Stimulated activated CD8-positive, alpha-beta memory T cell treated with anti-CD3 and anti-CD28 coated beads, Interleukin-4, amount 100 ng/mL, for 24 hours (primary cell): ENCODE data around the gene RASSF4.

Experiments
- DNase-seq: peaks from one replicate; pipeline ENCODE4 v3.0.0-alpha.2; 2020; ENCODE audit warnings: low read depth

The RASSF4 gene

GRCh38 chr10:44959247-44960087 is at the start of gene RASSF4:
Gene RASSF4, plus strand, starts transcription at chr10:44959802. Its CDS starts 10,401 bp downstream, at chr10:44970203.
- DNase-seq, result peak; percentile 90

GRCh38 chr10:44909910-44910309 is 49.7 kb upstream of the RASSF4 start:
- no peak for DNase-seq

- no peak for DNase-seq
Observed at GRCh38 chr10:44910602-44911001, 49.0 kb upstream of the RASSF4 start.

DNA sequence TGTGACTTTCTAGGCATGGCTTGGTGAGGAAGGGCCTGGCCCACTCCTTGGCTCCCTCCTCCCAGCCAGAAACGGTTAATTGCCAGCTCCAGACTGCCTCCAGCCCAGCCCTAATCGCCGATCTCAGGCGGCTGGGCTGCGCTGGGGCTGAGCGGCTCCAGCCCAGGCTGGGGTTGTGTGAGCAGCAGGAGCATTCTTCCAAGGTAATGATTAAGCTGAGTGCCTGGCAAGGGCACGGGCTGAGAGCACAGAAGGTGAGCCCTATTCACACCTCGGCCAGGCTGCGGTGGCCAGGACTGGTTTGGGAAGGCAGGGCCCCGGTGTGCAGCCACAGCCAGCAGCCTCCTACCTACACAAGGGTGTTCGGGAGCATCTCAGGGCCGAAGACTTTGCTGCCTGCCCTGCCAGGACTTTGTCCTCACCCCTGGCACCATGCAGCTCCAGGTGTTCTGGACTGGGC is 48.5 kb upstream of the RASSF4 start, which contains the start of gene TMEM72:
Gene TMEM72, plus strand, starts transcription at position 257 of the 460 bp plus-strand sequence. Its CDS starts 176 bp downstream, at position 433.
- no peak for DNase-seq

GRCh38 chr10:44911951-44912350 is 47.7 kb upstream of the RASSF4 start:
- no peak for DNase-seq

DNA sequence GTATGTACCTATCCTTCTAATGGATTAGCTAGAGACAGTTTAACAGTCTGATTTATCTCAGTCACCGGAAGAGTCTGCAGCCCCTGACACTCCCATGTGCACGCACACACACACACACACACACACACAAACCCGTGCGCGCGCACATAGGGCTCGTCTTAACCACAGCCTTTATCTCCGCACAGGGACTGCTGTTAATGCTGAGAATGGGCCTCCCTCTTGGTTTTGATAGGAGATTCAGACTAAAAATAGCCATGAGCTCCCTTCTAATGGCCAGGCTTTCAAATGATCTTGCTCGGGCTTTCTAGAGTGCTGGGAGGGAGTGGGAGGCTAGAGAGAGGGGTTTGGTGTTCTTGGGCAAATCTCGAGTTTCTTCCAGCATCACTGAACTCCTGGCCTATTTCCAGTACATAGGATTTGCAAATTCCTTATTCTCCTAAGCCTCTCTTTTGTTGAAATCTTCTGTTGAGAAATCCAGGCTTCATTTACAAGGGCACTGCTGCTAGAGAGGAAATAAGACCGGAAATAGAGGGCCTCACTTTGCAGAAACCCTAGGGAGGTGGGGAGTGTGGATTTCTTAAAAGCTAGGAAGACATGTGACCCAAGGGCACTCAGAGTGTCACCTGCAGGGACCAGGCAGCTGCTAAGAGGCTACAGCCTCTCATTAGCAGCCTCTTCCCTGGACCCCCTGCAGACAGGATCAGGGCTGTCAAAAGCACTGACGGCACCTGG is 46.1 kb upstream of the RASSF4 start:
- no peak for DNase-seq

GRCh38 chr10:44914891-44915290 is 44.7 kb upstream of the RASSF4 start:
- DNase-seq, result no peak

- DNase-seq, result no peak
Observed at GRCh38 chr10:44916429-44916828, 43.2 kb upstream of the RASSF4 start.

DNA sequence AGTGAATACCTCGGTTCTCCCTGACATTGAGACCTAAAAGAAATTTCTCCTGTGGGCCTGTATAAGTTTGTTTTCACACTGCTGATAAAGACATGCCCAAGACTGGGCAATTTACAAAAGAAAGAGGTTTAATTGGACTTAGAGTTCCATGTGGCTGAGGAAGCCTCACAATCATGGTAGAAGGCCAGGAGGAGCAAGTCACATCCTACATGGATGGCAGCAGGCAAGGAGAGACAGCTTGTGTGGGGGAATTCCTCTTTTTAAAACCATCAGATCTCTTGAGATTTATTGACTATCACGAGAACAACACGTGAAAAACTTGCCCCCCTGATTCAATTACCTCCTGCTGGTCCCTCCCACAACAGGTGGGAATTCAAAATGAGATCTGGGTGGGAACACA is 41.8 kb upstream of the RASSF4 start:
- DNase-seq, result no peak

DNA sequence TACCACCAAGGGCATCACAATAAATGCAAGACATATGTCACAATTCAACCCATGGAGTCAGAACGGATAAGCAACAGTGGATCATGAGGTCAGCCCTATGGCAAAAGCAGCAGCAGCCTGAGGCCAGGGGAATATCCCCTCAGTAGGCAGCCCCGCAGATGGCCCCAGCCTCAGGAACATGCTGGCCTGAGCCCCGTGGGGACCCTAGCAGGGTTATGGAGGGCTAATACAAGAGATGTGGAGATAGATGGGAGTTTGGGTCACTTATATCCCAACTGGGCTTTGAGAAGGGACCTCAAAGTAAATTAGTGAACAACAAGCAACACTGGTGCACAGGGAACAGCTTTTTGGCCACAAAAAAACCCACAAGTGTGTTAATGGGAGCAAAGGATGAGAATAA is 39.4 kb upstream of the RASSF4 start:
- no peak for DNase-seq

- no peak for DNase-seq
Observed at GRCh38 chr10:44921061-44921460, 38.5 kb upstream of the RASSF4 start.

DNA sequence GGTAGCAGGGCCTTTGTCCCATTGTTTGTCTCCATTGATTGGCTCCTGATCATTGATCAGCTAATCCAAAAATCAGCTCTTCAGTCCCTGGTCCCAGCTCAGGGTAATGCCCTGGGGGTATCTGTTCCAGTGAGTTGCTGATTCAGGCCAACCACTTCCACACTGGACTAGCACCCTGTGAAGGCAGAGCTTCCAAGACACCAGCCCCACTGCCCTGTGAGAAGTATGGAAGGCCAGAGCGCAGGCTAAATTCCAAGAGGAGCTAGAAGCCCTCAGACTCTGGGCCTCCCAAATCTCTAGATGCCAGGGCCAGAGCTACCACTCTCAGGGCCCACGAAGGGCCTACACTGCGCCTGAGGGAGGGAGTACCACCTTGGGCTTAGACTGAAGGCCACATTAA is 38.1 kb upstream of the RASSF4 start:
- DNase-seq, result no peak

- no peak for DNase-seq
Observed at GRCh38 chr10:44922021-44922420, 37.6 kb upstream of the RASSF4 start.

GRCh38 chr10:44922796-44923545 is 36.6 kb upstream of the RASSF4 start:
- DNase-seq, result no peak

GRCh38 chr10:44923611-44924010 is 36.0 kb upstream of the RASSF4 start:
- DNase-seq, result no peak

DNA sequence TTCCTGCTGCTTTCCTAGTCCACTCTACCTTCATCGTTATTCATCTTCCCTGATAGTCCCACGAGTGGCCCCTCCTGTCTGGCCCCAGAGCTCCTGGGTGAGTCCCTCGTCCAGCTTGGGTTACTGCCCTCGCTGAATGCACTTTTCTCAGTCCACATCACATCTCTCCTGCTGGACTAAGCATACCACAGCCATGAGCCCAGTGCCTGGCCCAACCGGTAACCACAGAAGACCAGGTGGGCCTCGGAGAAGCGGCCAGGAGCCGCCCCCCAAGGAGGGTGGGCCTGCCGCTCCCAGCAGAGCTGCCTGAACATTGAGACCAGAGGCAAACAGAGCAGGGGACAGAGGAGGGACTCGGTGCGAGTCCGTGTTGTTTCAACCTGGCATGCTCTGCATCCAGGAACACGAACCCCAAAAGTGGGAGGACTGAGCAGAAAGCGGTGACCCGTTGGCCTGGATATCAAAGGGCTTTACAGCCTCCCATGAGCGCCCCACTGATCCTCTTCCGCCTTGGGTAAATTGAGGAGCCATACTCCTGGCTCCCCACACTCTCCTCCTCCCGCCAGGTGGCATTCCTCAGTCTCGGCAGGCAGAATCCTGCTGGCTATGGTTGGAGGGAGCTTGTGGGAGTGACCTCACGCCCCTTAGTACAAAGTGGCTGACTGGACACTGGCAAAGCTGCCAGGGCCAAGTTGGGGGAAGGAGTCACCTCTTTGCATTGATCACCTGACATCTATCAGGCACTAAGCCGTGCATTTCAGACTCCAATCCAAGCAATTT is 35.2 kb upstream of the RASSF4 start:
- DNase-seq, result no peak

DNA sequence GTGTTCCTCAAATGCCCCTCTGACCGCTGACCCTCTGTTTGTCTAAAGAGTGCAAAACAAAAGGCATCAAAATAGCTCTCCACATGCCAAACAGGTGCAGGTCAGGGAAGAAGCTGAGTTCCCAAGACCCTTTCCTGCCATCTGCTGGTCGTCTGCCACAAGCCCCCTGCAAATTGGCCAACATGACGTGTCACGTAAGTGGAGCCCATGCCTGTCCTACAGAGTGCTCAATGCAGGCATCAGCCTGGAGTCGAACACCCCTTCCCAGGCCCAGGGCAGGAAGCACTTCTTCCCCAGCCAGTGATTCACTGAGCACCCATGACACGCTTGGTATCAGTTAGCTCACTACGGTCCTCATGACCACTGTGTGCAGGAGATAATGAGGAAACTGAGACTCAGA is 34.4 kb upstream of the RASSF4 start:
- DNase-seq, result no peak

- no peak for DNase-seq
Observed at GRCh38 chr10:44925811-44926750, 33.5 kb upstream of the RASSF4 start.

DNA sequence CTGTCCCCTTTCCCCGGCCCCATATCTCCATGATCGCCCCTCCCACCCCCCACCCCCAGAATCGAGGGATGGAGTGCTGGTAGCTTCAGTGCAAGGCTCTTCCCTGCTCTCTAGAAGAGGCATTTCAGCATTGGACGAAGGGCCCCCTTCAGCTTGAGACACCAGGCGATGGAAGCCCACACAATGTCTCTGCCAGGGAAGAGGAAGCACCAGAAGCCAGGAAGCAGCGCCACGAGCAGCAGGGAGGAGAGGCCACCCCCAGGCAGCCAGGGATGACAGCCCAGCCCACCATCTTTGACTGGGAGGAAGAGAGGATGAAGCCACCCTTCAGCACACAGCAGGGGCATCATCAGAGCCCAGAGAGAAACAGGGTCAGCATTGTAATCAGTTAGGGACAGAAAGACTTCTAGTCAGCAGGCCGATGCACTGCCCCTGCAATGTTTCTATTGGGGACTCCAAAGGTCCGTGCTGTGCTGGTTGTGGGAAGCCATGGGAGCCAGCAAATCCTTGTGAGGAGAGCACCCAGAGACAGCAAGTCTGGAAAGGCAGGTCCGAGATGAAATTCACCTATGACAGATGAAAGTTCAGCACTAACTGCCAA is 32.8 kb upstream of the RASSF4 start:
- DNase-seq, result no peak

DNA sequence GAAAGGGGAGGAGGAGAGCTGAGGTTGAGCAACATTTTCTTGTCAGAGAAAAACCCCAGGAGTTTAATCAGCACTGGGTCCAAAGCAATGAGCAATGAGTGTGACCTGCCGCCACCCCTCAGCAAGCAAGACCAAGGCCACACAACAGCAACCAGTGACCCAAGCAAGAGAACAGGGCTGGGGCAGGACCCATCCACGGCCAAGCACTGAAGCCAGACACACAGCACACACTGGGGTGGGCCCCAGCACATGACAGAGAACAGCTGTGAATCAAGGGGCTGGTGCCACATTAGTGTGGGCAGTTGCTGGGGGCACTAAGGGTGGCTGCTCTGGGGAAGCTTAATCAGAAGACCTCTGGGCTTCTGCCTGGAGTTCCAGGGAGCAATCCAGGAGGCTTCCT is 32.2 kb upstream of the RASSF4 start:
- DNase-seq, result no peak
